ENCODE measurements around the gene AP3D1.

The AP3D1 gene

GRCh38 chr19:2081873-2082810, 69.2 kb downstream of the AP3D1 start:
- DNase-seq = peak; percentile 79

- DNase-seq = no peak
Observed at GRCh38 chr19:2080336-2080988, 70.9 kb downstream of the AP3D1 start.

GRCh38 chr19:2079865-2080301, 71.5 kb downstream of the AP3D1 start:
- DNase-seq = no peak

GRCh38 chr19:2079076-2079864, 72.1 kb downstream of the AP3D1 start:
- no peak for DNase-seq

GRCh38 chr19:2077833-2078619, 73.3 kb downstream of the AP3D1 start:
- DNase-seq = no peak

GRCh38 chr19:2077398-2077797, 74.0 kb downstream of the AP3D1 start:
- DNase-seq = no peak

- DNase-seq = no peak
Observed at GRCh38 chr19:2076526-2076944, 74.8 kb downstream of the AP3D1 start.

GRCh38 chr19:2072757-2073551, 78.4 kb downstream of the AP3D1 start:
- no peak for DNase-seq

- no peak for DNase-seq
Observed at GRCh38 chr19:2070986-2071673, 80.2 kb downstream of the AP3D1 start.

- DNase-seq = no peak
Observed at GRCh38 chr19:2070436-2070827, 80.9 kb downstream of the AP3D1 start.

GRCh38 chr19:2064788-2065524, 86.4 kb downstream of the AP3D1 start:
- no peak for DNase-seq

GRCh38 chr19:2064395-2064787, 87.0 kb downstream of the AP3D1 start:
- no peak for DNase-seq

- no peak for DNase-seq
Observed at GRCh38 chr19:2063824-2064223, 87.5 kb downstream of the AP3D1 start.

- DNase-seq = no peak
Observed at GRCh38 chr19:2062770-2063169, 88.6 kb downstream of the AP3D1 start.

- no peak for DNase-seq
Observed at GRCh38 chr19:2062389-2062729, 89.0 kb downstream of the AP3D1 start.

GRCh38 chr19:2061495-2062388, 89.6 kb downstream of the AP3D1 start:
- peak; percentile 99 for DNase-seq

- no peak for DNase-seq
Observed at GRCh38 chr19:2060884-2061494, 90.4 kb downstream of the AP3D1 start.

GRCh38 chr19:2059422-2060201, 91.8 kb downstream of the AP3D1 start:
- DNase-seq = no peak

All from CD4-positive, alpha-beta T cell treated with Interleukin-15 for 1 hour (primary cell).